ENCODE results near the gene RIOX2.

RIOX2 gene

GRCh38 chr3:97990624-97991292, 18.5 kb upstream of the RIOX2 start:
- no peak for DNase-seq (ENCODE audit: low read depth in 2 of 2, low spot score in 1 of 2)

- no peak for DNase-seq (ENCODE audit: low read depth in 2 of 2, low spot score in 1 of 2)
These were observed 16.7 kb upstream of the RIOX2 start for GRCh38 chr3:97988784-97989568.

GRCh38 chr3:97987306-97987705, 15.1 kb upstream of the RIOX2 start:
- DNase-seq (ENCODE audit: low read depth in 2 of 2, low spot score in 1 of 2), result no peak

- DNase-seq (ENCODE audit: low read depth in 2 of 2, low spot score in 1 of 2), result no peak
These were observed 11.8 kb upstream of the RIOX2 start for GRCh38 chr3:97983933-97984491.

- DNase-seq (ENCODE audit: low read depth in 2 of 2, low spot score in 1 of 2), result no peak
These were observed 9.7 kb upstream of the RIOX2 start for GRCh38 chr3:97981886-97982285.

GRCh38 chr3:97979610-97980009, 7.4 kb upstream of the RIOX2 start:
- no peak for DNase-seq (ENCODE audit: low read depth in 2 of 2, low spot score in 1 of 2)

GRCh38 chr3:97975466-97975865, 3.2 kb upstream of the RIOX2 start:
- DNase-seq (ENCODE audit: low read depth in 2 of 2, low spot score in 1 of 2), result no peak

GRCh38 chr3:97974996-97975395, 2.8 kb upstream of the RIOX2 start:
- no peak for DNase-seq (ENCODE audit: low read depth in 2 of 2, low spot score in 1 of 2)

GRCh38 chr3:97972976-97973375, 745 bp upstream of the RIOX2 start:
- DNase-seq (ENCODE audit: low read depth in 2 of 2, low spot score in 1 of 2), result no peak

GRCh38 chr3:97970956-97971620, 1.1 kb downstream of the RIOX2 start:
- DNase-seq (ENCODE audit: low read depth in 2 of 2, low spot score in 1 of 2), result no peak

GRCh38 chr3:97970156-97970555, 2.1 kb downstream of the RIOX2 start:
- no peak for DNase-seq (ENCODE audit: low read depth in 2 of 2, low spot score in 1 of 2)

- DNase-seq (ENCODE audit: low read depth in 2 of 2, low spot score in 1 of 2), result no peak
These were observed 2.7 kb downstream of the RIOX2 start for GRCh38 chr3:97969541-97969940.

GRCh38 chr3:97968376-97968775, 3.9 kb downstream of the RIOX2 start:
- DNase-seq (ENCODE audit: low read depth in 2 of 2, low spot score in 1 of 2), result no peak

- DNase-seq (ENCODE audit: low read depth in 2 of 2, low spot score in 1 of 2), result no peak
These were observed 4.3 kb downstream of the RIOX2 start for GRCh38 chr3:97967966-97968365.

- DNase-seq (ENCODE audit: low read depth in 2 of 2, low spot score in 1 of 2), result no peak
These were observed 11.1 kb downstream of the RIOX2 start for GRCh38 chr3:97960993-97961766.

- DNase-seq (ENCODE audit: low read depth in 2 of 2, low spot score in 1 of 2), result no peak
These were observed 11.7 kb downstream of the RIOX2 start for GRCh38 chr3:97960551-97960950.

- no peak for DNase-seq (ENCODE audit: low read depth in 2 of 2, low spot score in 1 of 2)
These were observed 12.4 kb downstream of the RIOX2 start for GRCh38 chr3:97959872-97960271.

- no peak for DNase-seq (ENCODE audit: low read depth in 2 of 2, low spot score in 1 of 2)
These were observed 13.4 kb downstream of the RIOX2 start for GRCh38 chr3:97958796-97959195.

- no peak for DNase-seq (ENCODE audit: low read depth in 2 of 2, low spot score in 1 of 2)
These were observed 13.8 kb downstream of the RIOX2 start for GRCh38 chr3:97958396-97958795.

- DNase-seq (ENCODE audit: low read depth in 2 of 2, low spot score in 1 of 2), result no peak
These were observed 14.5 kb downstream of the RIOX2 start for GRCh38 chr3:97957617-97958311.

- DNase-seq (ENCODE audit: low read depth in 2 of 2, low spot score in 1 of 2), result no peak
These were observed 16.2 kb downstream of the RIOX2 start for GRCh38 chr3:97956051-97956450.

Data from stimulated activated CD8-positive, alpha-beta memory T cell treated with anti-CD3 and anti-CD28 coated beads, Interleukin-4, amount 100 ng/mL, for 4 hours (primary cell).